Right atrium auricular region (tissue), 2 donors: ENCODE data around the gene COL27A1. TPM values are rescaled to one million over a fixed set of nuclear protein-coding genes. Genes with fewer than 3 reads are reported as not detected.

Source experiments
- DNase-seq: peaks from one replicate; pipeline ENCODE4 v3.0.0-alpha.2; 2019; ENCODE audit warnings: low spot score
- H3K27ac ChIP-seq, 2 donors: fragments of 200-600 bp; sonication (generic); 1 replicate in 1 of 2; 2 replicates in 1 of 2; pipeline ENCODE4 v1.5.1; 2016 to 2019
- H3K27me3 ChIP-seq, 2 donors: fragments of 200-600 bp; sonication (generic); one replicate each; pipeline versions ENCODE4 v1.5.1 to v1.6.0; 2017 to 2019
- H3K36me3 ChIP-seq: fragments of 200-600 bp; sonication (generic); one replicate; pipeline ENCODE4 v1.5.1; 2016
- H3K4me1 ChIP-seq, 2 donors: fragments of 200-600 bp; sonication (generic); one replicate each; pipeline versions ENCODE4 v1.5.1 to v1.6.0; 2017 to 2019
- H3K4me3 ChIP-seq, 2 donors: fragments of 200-600 bp; sonication (generic); 1 replicate in 1 of 2; 2 replicates in 1 of 2; pipeline ENCODE4 v1.5.1; 2017 to 2019; ENCODE audit warnings: mild to moderate bottlenecking in 1 of 2, moderate library complexity in 1 of 2
- H3K9me3 ChIP-seq, 2 donors: fragments of 200-600 bp; sonication (generic); one replicate each; pipeline ENCODE4 v1.5.1; 2019
- total RNA-seq, 2 donors: library from RNA; depleted of rRNA; stranded (reverse); fragments of >200 nt; gene quantifications; one replicate each; pipeline ENCODE4 v1.1.0, GENCODE V29; 2016
- TF ChIP-seq, protein P1 (sequence below), 2 donors: fragments of 200-600 bp; sonication (generic); IDR thresholded peaks; one replicate each; pipeline ENCODE4 v1.5.1; 2019; ENCODE audit warnings: antibody characterized with exemption in 2 of 2

The COL27A1 gene
- total RNA-seq, 2 donors from 2014 or later, result 1.5 to 2.7 TPM

DNA sequence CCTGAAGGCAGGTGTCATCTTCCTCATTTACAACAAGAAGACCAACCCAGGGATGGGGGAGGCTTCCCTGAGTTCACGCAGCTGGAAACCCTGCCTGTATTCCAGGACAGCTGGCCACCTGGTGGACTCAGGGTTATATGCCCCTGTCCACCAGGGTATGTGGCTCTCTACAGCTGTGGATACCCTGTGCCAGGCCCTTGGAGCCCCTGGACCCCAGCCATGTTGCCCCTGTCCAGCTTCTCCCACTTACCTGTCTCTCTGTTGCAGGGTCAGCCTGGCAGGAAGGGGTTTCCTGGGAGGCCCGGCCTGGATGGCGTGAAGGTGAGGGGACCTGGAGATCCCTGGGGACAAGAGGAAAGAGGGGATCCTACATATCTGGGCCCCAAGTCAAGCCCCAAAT, 87.9 kb downstream of the COL27A1 start:
- no peak for DNase-seq

GRCh38 chr9:114244570-114244969, 89.2 kb downstream of the COL27A1 start:
- Histone ChIP-seq H3K9me3 (no peaks in the 10 kb centered on the region), H3K36me3 (no peaks in the 10 kb centered on the region), H3K27me3 (no peaks in the 10 kb centered on the region), H3K4me3 (no peak overlapping the region), H3K4me1 (peaks cover 0 to 20% of the 10 kb centered on the region in 2 donors), H3K27ac (no peak overlapping the region)
- TF ChIP-seq, protein P1, sequence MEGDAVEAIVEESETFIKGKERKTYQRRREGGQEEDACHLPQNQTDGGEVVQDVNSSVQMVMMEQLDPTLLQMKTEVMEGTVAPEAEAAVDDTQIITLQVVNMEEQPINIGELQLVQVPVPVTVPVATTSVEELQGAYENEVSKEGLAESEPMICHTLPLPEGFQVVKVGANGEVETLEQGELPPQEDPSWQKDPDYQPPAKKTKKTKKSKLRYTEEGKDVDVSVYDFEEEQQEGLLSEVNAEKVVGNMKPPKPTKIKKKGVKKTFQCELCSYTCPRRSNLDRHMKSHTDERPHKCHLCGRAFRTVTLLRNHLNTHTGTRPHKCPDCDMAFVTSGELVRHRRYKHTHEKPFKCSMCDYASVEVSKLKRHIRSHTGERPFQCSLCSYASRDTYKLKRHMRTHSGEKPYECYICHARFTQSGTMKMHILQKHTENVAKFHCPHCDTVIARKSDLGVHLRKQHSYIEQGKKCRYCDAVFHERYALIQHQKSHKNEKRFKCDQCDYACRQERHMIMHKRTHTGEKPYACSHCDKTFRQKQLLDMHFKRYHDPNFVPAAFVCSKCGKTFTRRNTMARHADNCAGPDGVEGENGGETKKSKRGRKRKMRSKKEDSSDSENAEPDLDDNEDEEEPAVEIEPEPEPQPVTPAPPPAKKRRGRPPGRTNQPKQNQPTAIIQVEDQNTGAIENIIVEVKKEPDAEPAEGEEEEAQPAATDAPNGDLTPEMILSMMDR (IDR thresholded peaks at IDR 0.05), result no peak
- no peak for DNase-seq

More for the DNA sequence above, 87.9 kb downstream of the COL27A1 start:
- Histone ChIP-seq H3K4me1 (peaks cover 0 to 27% of the 10 kb centered on the region in 2 donors), H3K9me3 (no peaks in the 10 kb centered on the region), H3K27ac (no peak overlapping the region), H3K27me3 (no peaks in the 10 kb centered on the region), H3K36me3 (no peaks in the 10 kb centered on the region), H3K4me3 (no peak overlapping the region)
- TF ChIP-seq, protein P1 (IDR thresholded peaks at IDR 0.05), result no peak

- TF ChIP-seq, protein P1 (IDR thresholded peaks at IDR 0.05), result no peak
- H3K4me3 ChIP-seq, result no peak overlapping the region
- no peak for DNase-seq
- H3K9me3 ChIP-seq, result no peaks in the 10 kb centered on the region
- H3K36me3 ChIP-seq, result no peaks in the 10 kb centered on the region
- no peaks in the 10 kb centered on the region for H3K27me3 ChIP-seq
- H3K27ac ChIP-seq, result no peak overlapping the region
- peaks cover 0 to 33% of the 10 kb centered on the region in 2 donors for H3K4me1 ChIP-seq
Measured at GRCh38 chr9:114246558-114246957, 91.2 kb downstream of the COL27A1 start.

- H3K27ac ChIP-seq, result no peak overlapping the region
- H3K4me1 ChIP-seq, result peaks cover 0 to 33% of the 10 kb centered on the region in 2 donors
- no peaks in the 10 kb centered on the region for H3K9me3 ChIP-seq
- H3K4me3 ChIP-seq, result no peak overlapping the region
- TF ChIP-seq, protein P1 (IDR thresholded peaks at IDR 0.05), result no peak
- no peaks in the 10 kb centered on the region for H3K36me3 ChIP-seq
- no peaks in the 10 kb centered on the region for H3K27me3 ChIP-seq
- DNase-seq, result no peak
Measured at GRCh38 chr9:114247077-114247476, 91.7 kb downstream of the COL27A1 start.

GRCh38 chr9:114247491-114247890, 92.2 kb downstream of the COL27A1 start:
- DNase-seq, result no peak
- TF ChIP-seq, protein P1 (IDR thresholded peaks at IDR 0.05), result no peak

DNA sequence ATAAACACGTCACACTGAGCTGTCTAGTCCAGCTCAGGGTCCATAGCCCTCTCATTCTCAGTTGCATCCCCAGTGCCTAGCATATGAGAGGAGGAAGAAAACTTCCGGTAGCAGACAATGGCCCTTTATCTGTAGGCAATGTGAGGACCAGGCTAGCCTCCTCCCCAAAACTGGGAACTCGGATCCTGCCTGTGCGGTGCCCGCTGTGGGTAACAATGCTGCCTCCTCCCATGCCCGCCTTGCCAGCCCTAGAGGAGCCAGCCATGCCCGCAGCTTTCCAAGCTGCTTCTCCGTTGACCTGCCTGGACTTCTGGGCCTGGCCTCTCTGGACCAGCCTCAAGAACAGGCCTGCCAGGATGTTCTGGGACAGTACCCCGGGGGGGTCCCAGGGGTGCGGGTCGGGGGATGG, 93.0 kb downstream of the COL27A1 start:
- Histone ChIP-seq H3K36me3 (no peaks in the 10 kb centered on the region), H3K9me3 (no peaks in the 10 kb centered on the region), H3K4me1 (peaks cover 0 to 33% of the 10 kb centered on the region in 2 donors), H3K27me3 (no peaks in the 10 kb centered on the region), H3K4me3 (no peak overlapping the region), H3K27ac (no peak overlapping the region)
- DNase-seq, result no peak
- TF ChIP-seq, protein P1 (IDR thresholded peaks at IDR 0.05), result no peak

More at GRCh38 chr9:114247491-114247890, 92.2 kb downstream of the COL27A1 start:
- no peaks in the 10 kb centered on the region for H3K9me3 ChIP-seq
- H3K27ac ChIP-seq, result no peak overlapping the region
- H3K4me3 ChIP-seq, result no peak overlapping the region
- no peaks in the 10 kb centered on the region for H3K36me3 ChIP-seq
- H3K27me3 ChIP-seq, result no peaks in the 10 kb centered on the region
- peaks cover 0 to 33% of the 10 kb centered on the region in 2 donors for H3K4me1 ChIP-seq
